RWPE1 (cell line): ENCODE data around the gene NFASC.

Experiments used
- CTCF ChIA-PET: fragments of 350-600 bp; sonication (Branson Sonifier 250); formaldehyde crosslinking; extraction: SDS; loops from one replicate; lab custom pipeline; 2021; lab: Yijun Ruan, JAX
- POLR2A ChIA-PET: fragments of 400-600 bp; formaldehyde crosslinking; extraction: SDS; loops from one replicate; lab custom pipeline; 2020; ENCODE audit warnings: antibody characterized with exemption; ENCODE audit not compliant: low non-redundant PET; lab: Yijun Ruan, JAX
- DNase-seq: peaks from one replicate; pipeline ENCODE4 v3.0.0; 2012; ENCODE audit warnings: low spot score
- H3K27ac ChIP-seq: fragments of 450-650 bp; 2 replicates; pipeline ENCODE4 v1.5.1; 2017
- CTCF ChIP-seq: fragments of 450-650 bp; conservative IDR thresholded peaks from 2 replicates; pipeline ENCODE4 v1.5.1; 2017; ENCODE audit warnings: low read depth, mild to moderate bottlenecking

NFASC gene

GRCh38 chr1:204837440-204838084, 33.1 kb upstream of the NFASC start:
- ChIA-PET CTCF (interaction anchor here (0.7 to 1.0 kb wide), 2 partner anchors 16 to 94 kb away, joined by 3 to 4 read pairs; no protein-coding TSS in a partner anchor), POLR2A (no interaction called here)
- H3K27ac ChIP-seq = no peak overlapping the region
- TF ChIP-seq CTCF = no peak
- DNase-seq = peak; percentile 82

GRCh38 chr1:204841316-204841715, 29.3 kb upstream of the NFASC start:
- H3K27ac ChIP-seq = no peak overlapping the region
- DNase-seq = no peak
- TF ChIP-seq CTCF = no peak
- ChIA-PET CTCF (interaction anchor here (0.6 to 1.7 kb wide), 3 partner anchors 34 to 282 kb away, joined by 3 to 6 read pairs (median 3); no protein-coding TSS in a partner anchor), POLR2A (no interaction called here)

- POLR2A ChIA-PET = no interaction called here
- DNase-seq = no peak
- TF ChIP-seq CTCF = no peak
- no peak overlapping the region for H3K27ac ChIP-seq
- CTCF ChIA-PET = interaction anchor here (0.6 to 1.7 kb wide), 2 partner anchors 35 to 220 kb away, joined by 3 to 6 read pairs; no protein-coding TSS in a partner anchor
Measured at GRCh38 chr1:204841798-204842197, 28.9 kb upstream of the NFASC start.

DNA sequence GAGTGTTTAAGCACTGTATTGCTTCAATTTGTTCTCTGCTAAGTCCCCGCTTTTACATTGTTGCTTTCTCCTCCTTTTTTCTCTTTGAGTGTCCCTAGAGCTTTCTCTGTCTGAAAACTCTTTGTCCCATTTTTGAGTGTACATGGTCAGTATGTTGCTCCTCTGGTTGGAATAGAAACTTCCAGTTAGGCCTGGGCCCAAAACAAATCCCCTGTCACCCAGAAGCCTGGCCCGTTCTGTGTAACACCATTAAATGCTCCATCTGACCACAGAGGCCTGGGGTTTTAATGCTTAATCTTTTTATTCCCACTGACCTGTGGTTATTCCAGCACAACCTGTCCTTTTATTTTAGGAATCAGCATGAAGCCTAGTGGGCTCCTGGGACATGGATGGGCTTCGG, 28.3 kb upstream of the NFASC start:
- CTCF ChIA-PET = interaction anchor here (0.7 to 1.7 kb wide), 2 partner anchors 30 to 35 kb away, joined by 3 to 6 read pairs; no protein-coding TSS in a partner anchor
- no peak overlapping the region for H3K27ac ChIP-seq
- TF ChIP-seq CTCF = no peak
- no peak for DNase-seq
- POLR2A ChIA-PET = no interaction called here

- no peak for TF ChIP-seq CTCF
- H3K27ac ChIP-seq = no peak overlapping the region
- POLR2A ChIA-PET = no interaction called here
- DNase-seq = no peak
- CTCF ChIA-PET = interaction anchor here (0.7 kb wide), 1 partner anchor 30 kb away, joined by 3 read pairs; no protein-coding TSS in a partner anchor
Measured at GRCh38 chr1:204842892-204843291, 27.8 kb upstream of the NFASC start.

DNA sequence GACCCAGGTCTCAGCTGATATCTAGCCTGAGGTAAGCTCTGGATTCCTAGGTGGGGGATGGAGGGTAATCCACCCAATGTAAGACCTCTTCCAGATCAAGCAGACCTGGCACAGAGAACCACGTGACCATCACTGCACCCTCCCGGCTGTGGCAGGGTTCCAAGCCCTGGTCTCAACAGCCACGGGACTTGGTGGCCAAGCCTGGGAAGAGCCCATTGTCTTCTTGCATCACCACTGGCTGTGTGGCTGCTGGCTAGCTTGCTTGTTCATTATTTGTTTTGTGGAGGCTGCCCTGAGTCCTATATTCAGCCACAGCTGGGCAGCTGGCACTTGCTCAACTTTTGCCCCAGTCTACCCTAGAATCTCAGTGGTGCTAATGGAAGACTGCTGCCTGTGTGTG, 24.1 kb upstream of the NFASC start:
- no peak for TF ChIP-seq CTCF
- ChIA-PET POLR2A (no interaction called here), CTCF (interaction anchor here (1.9 kb wide), 1 partner anchor 39 kb away, joined by 9 read pairs; no protein-coding TSS in a partner anchor)
- no peak overlapping the region for H3K27ac ChIP-seq
- DNase-seq = no peak
